Measurements from ENCODE around the gene BMPER.

The BMPER gene

DNA sequence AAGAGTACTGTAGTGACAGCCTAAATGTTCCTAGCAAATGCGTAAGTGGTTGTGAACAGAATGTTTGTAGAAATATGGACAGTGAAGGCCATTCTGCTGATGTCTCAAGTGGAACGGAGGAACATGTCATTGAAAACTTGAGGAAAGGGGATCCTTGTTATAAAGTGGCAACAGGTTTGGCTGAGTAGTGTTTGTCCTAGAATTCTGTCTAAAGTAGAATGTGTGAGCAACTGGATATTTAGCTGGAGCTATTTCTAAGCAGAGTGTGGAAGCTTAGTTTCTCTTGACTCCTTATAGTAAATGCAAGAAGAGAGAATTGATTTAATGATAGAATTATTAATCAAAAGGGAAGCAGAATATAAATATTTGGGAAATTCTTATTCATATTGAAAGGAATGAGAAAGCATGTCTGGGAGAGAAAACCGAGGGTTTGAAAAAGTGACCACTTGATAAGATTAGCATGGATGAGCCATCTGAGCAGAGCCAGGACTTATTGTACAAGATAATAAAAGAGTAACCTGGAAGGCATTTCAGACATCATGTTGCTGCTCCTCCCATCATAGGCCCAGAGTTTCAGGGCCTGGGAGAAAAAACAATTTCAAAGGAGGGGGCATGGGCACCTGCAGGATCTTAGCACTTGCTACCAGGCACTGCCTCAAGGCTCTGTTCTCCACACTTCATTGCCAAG is 276.1 kb downstream of the BMPER start:
- DNase-seq (ENCODE audit: low spot score): no peak

DNA sequence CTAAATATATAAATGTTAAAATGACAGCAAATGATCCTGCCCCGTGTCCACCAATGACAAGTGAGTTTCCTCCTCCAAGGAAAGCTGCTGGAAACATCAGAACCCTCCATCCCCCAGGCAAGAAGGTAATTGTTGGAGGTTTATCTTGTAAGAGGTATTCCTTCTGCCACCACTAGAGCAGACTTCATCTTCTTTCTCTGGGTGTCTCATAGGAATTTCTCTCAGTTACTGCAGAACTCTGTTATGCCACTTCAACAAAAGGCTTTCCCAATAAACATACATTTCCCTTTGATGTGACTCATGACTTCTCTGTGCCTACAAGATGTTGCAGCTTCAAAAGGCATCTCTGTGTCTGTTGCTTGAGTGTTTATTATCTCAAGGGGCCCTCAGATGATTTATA is 279.1 kb downstream of the BMPER start:
- no peak for DNase-seq (ENCODE audit: low spot score)

GRCh38 chr7:34187798-34188307 is 282.5 kb downstream of the BMPER start:
- DNase-seq (ENCODE audit: low spot score): no peak

DNA sequence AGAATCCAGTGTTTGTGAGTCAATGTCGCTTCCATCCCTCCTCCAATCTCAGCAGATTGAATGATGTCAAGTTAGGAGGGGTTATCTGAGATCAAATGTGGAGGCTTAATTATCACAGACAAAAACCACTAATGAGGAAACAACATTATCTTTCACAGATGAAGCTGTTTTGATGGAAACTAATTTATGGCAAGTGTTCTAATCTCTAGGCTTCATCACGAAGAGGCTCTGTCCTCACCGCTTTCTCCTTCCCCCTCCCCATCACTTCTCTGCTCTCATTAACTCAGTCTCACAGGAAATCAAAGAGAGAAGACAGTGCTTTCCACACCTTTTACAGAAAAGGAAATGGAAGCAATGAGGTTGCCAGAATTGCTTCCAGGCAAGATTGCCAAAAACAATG is 283.7 kb downstream of the BMPER start:
- no peak for DNase-seq (ENCODE audit: low spot score)

- DNase-seq (ENCODE audit: low spot score): no peak
Observed at GRCh38 chr7:34190299-34190698, 285.0 kb downstream of the BMPER start.

DNA sequence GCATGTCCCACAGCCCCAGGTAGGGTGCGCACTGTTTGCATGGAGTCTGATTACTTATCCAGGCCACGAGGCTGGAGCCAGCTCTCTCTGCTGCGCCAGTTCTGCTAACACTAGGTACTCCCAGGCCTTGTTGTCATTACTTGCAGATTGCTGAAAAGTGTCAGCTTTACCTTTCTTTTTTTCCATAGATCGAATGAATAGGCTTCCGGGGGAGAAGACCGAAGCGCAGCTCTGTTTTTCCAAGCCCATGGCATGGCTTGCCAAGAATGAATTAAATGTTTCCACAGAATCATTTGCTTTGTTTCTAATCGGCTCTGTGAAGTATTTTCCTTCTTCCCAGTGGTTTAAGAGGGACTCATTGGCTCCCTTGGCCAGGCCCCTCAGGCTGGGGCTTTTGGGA is 285.8 kb downstream of the BMPER start:
- DNase-seq (ENCODE audit: low spot score): no peak

DNA sequence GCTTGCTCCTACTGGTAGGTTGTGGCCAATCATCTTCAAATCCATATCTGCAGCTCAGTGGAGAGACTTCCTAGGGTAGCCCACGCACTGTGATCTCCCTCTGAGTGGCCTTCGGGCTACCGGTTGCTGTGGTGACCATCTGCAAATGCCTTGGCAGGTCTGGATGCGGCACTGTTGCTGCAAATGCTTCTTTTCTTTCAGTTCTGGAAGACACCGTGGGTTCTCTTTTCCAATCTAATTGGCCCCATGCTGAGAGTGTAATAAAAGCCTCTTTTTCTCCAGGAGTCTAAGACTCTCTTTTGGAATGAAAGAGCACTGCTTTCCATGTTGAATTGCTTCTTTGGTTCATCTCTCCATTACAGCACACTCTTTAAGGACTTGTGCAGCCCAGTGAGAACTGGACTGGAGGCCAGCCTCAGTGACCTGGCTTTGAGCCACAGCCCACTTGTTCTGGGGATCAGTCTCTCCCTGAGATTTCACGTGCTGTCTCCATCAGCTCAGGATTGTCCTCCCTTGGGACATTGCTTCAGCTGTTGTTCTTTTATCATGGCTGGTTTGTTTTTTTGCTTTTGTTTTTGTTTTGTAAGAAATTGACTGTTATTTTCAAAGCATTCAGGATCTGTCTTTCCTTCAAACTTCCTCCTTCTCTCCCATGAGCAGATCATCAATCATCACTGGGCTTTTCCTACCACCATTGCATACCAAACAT is 286.6 kb downstream of the BMPER start:
- no peak for DNase-seq (ENCODE audit: low spot score)

DNA sequence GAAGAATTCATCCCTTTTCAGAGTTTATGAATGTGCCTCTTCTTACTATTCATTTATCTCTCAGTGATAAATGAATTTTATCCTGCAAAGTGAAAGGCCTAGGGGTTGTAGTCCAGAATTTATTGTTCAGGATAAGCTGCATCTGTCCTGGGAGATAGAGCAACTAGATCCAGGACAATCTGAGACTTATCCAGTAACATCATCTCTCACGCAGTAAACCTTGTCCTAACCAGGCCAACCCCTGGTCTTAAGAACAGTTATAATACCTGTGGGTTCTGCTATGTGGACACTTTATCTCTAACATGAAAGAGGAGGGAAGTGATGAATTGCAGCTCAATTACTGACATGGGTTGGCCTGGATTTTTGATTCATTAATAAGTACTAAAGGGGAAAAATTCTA is 287.6 kb downstream of the BMPER start:
- no peak for DNase-seq (ENCODE audit: low spot score)

DNA sequence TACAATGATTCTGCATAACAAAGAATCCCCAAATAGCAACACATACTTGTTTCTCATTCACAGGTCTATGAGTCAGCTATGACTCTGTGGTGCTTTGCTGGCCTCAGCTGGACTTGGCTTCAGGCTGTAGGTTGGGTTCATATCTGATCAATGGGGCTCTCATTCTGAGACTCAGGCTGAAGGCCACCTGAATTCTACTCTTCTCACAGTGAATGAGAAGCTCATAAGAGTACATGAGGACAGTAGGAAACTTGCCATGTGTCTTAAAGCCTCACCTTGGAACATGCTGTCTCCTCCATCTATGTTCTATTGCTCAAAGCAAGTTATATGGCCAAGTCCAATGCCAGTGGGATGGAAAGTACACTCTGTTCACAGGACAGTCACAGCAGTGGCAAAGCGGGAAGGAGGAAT is 292.9 kb downstream of the BMPER start:
- no peak for DNase-seq (ENCODE audit: low spot score)
